Measurements from ENCODE around the gene CHEK1.

The CHEK1 gene

GRCh38 chr11:125587480-125587879, 37.5 kb upstream of the CHEK1 start:
- POLR2A ChIA-PET, result interaction anchor here (2.4 kb wide), 1 partner anchor 18 kb away, joined by 7 read pairs; the partner anchor contains the start of gene EI24
- no peak for TF ChIP-seq CTCF (IDR thresholded peaks at IDR 0.05; ENCODE audit: insufficient read depth, low read length, missing control alignments)
- DNase-seq (ENCODE audit: low read depth, low spot score), result no peak
- CTCF ChIA-PET, result interaction anchor here (2.5 kb wide), 1 partner anchor 18 kb away, joined by 8 read pairs; the partner anchor contains the start of gene EI24
- no peak overlapping the region for H3K4me3 ChIP-seq (ENCODE audit: low read depth, low read length)

- no peak for DNase-seq (ENCODE audit: low read depth, low spot score)
- POLR2A ChIA-PET, result no interaction called here
- TF ChIP-seq CTCF (IDR thresholded peaks at IDR 0.05; ENCODE audit: insufficient read depth, low read length, missing control alignments), result no peak
- CTCF ChIA-PET, result interaction anchor here (2.5 kb wide), 1 partner anchor 19 kb away, joined by 8 read pairs; the partner anchor contains the start of gene EI24
- no peak overlapping the region for H3K4me3 ChIP-seq (ENCODE audit: low read depth, low read length)
Measured at GRCh38 chr11:125588505-125588904, 36.5 kb upstream of the CHEK1 start.

- H3K4me3 ChIP-seq (ENCODE audit: low read depth, low read length), result peak overlapping the region; percentile 73
- ChIA-PET CTCF (interaction anchor here (1.2 kb wide), 2 partner anchors 9 to 283 kb away, joined by 3 read pairs; no protein-coding TSS in a partner anchor), POLR2A (interaction anchor here (1.0 to 1.9 kb wide), 3 partner anchors 22 to 296 kb away, joined by 4 to 15 read pairs (median 6); partner anchors contain the start of genes EI24 and HYLS1)
- no peak for DNase-seq (ENCODE audit: low read depth, low spot score)
- TF ChIP-seq CTCF (IDR thresholded peaks at IDR 0.05; ENCODE audit: insufficient read depth, low read length, missing control alignments), result no peak
Measured at GRCh38 chr11:125591649-125592304, 33.2 kb upstream of the CHEK1 start.

- ChIA-PET CTCF (interaction anchor here (0.7 to 1.2 kb wide), 3 partner anchors 10 to 90 kb away, joined by 3 read pairs; no protein-coding TSS in a partner anchor), POLR2A (interaction anchor here (1.0 to 1.9 kb wide), 4 partner anchors 23 to 295 kb away, joined by 4 to 15 read pairs (median 5); partner anchors contain the start of genes EI24 and HYLS1)
- TF ChIP-seq CTCF (IDR thresholded peaks at IDR 0.05; ENCODE audit: insufficient read depth, low read length, missing control alignments), result no peak
- peak; percentile 100 for DNase-seq (ENCODE audit: low read depth, low spot score)
- H3K4me3 ChIP-seq (ENCODE audit: low read depth, low read length), result peak within 1 kb of the TSS; percentile 99
Measured at GRCh38 chr11:125592305-125593113, 32.5 kb upstream of the CHEK1 start, which contains the start of gene STT3A. STT3A (plus strand) TSS chr11:125592852; CDS start chr11:125595916, 3,064 bp downstream.

- DNase-seq (ENCODE audit: low read depth, low spot score), result no peak
- TF ChIP-seq CTCF (IDR thresholded peaks at IDR 0.05; ENCODE audit: insufficient read depth, low read length, missing control alignments), result no peak
- ChIA-PET CTCF (interaction anchor here (0.7 to 1.2 kb wide), 3 partner anchors 11 to 90 kb away, joined by 3 read pairs; no protein-coding TSS in a partner anchor), POLR2A (interaction anchor here (0.6 to 1.9 kb wide), 4 partner anchors 23 to 295 kb away, joined by 3 to 15 read pairs (median 5); partner anchors contain the start of genes EI24 and HYLS1)
- H3K4me3 ChIP-seq (ENCODE audit: low read depth, low read length), result peak overlapping the region; percentile 99
Measured at GRCh38 chr11:125593114-125593820, 31.7 kb upstream of the CHEK1 start.

Data from AG04449 (cell line).